GM23338 (cell line): Measurements from ENCODE around the gene ANKIB1. TPM values are rescaled to one million over a fixed set of nuclear protein-coding genes. Genes with fewer than 3 reads are reported as not detected.

ENCODE experiments used
- CREB1 ChIP-seq: fragments of 250-450 bp; sonication (Bioruptor Pico); IDR thresholded peaks from 2 replicates; pipeline ENCODE4 v1.5.0; 2020; ENCODE audit warnings: low read depth, mild to moderate bottlenecking, moderate library complexity
- CTCF ChIP-seq, 2 experiments: fragments of 200-600 bp in 1 of 2; sonication (generic) in 1 of 2; conservative IDR thresholded peaks; 2 replicates each; pipeline versions ENCODE4 v1.5.1 to v1.6.1; 2016 to 2017; ENCODE audit warnings: antibody characterized with exemption in 2 of 2, low read depth in 2 of 2, mild to moderate bottlenecking in 2 of 2, moderate library complexity in 1 of 2
- EZH2 ChIP-seq: fragments of 200-600 bp; sonication (generic); IDR thresholded peaks from one replicate; pipeline ENCODE4 v1.8.0; 2017; ENCODE audit warnings: antibody characterized with exemption, mild to moderate bottlenecking, low read depth; ENCODE audit not compliant: unreplicated experiment
- EZH2phosphoT487 ChIP-seq: fragments of 200-600 bp; sonication (generic); IDR thresholded peaks from one replicate; pipeline ENCODE4 v1.8.1; 2018; ENCODE audit warnings: antibody characterized with exemption; ENCODE audit not compliant: unreplicated experiment
- NANOG ChIP-seq: IDR thresholded peaks from 2 replicates; pipeline ENCODE4 v1.6.1; 2016; ENCODE audit warnings: antibody characterized with exemption, borderline replicate concordance
- POLR2AphosphoS5 ChIP-seq: IDR thresholded peaks from 2 replicates; pipeline ENCODE4 v1.6.1; 2016; ENCODE audit warnings: antibody characterized with exemption, low read depth
- STAT1 ChIP-seq: IDR thresholded peaks from one replicate; pipeline ENCODE4 v1.6.1; 2016; ENCODE audit warnings: antibody characterized with exemption; ENCODE audit not compliant: unreplicated experiment
- ZNF114 ChIP-seq: fragments of 250-450 bp; sonication (Bioruptor Pico); IDR thresholded peaks from 2 replicates; pipeline ENCODE4 v1.5.0; 2020; ENCODE audit warnings: mild to moderate bottlenecking, moderate library complexity
- ZNF331 ChIP-seq: fragments of 250-450 bp; sonication (Bioruptor Pico); IDR thresholded peaks from 2 replicates; pipeline ENCODE4 v1.5.0; 2020; ENCODE audit warnings: low read depth, mild to moderate bottlenecking, moderate library complexity
- ZNF462 ChIP-seq: fragments of 250-450 bp; sonication (Bioruptor Pico); IDR thresholded peaks from 2 replicates; pipeline ENCODE4 v1.5.0; 2020; ENCODE audit warnings: mild to moderate bottlenecking, moderate library complexity
- polyA plus RNA-seq: library from polyadenylated mRNA; unstranded; fragments of >200 nt; fragmentation: Nextera tagmentation; extraction: Ambion mirVana; gene quantifications from 2 replicates; pipeline ENCODE4 v1.2.1, GENCODE V29; 2016
- total RNA-seq: library from RNA; depleted of rRNA; stranded (reverse); fragments of >200 nt; shearing (Covaris generic); gene quantifications from 2 replicates; pipeline ENCODE4 v1.2.3, GENCODE V29; 2014

The ANKIB1 gene
- total and polyA plus RNA-seq, 2 experiments from 2014 or later, result 19.1 to 40.3 TPM

GRCh38 chr7:92297736-92298135, 52.0 kb downstream of the ANKIB1 start (continued):
- TF ChIP-seq ZNF462, result no peak
- TF ChIP-seq ZNF114 (CRISPR knock-in tag), result no peak
- TF ChIP-seq POLR2AphosphoS5, result no peak
- no peak for TF ChIP-seq NANOG
- TF ChIP-seq ZNF331, result no peak
- no peak for TF ChIP-seq EZH2
- TF ChIP-seq CTCF (conservative IDR thresholded peaks at IDR 0.05; ENCODE audit: low read depth in 2 of 2), result no peak
- no peak for TF ChIP-seq STAT1
- no peak for TF ChIP-seq EZH2phosphoT487
- TF ChIP-seq CREB1, result no peak
